ENCODE results near the gene GEMIN7.

GRCh38 chr19:45070861-45071544 lies 8.1 kb upstream of the GEMIN7 start:
- no peak for TF ChIP-seq CTCF (IDR thresholded peaks at IDR 0.05; ENCODE audit: insufficient read depth, low read length, poor library complexity, severe bottlenecking)
- TF ChIP-seq EZH2phosphoT487 (conservative IDR thresholded peaks at IDR 0.05; ENCODE audit: low read length): no peak

All from SU-DHL-6 (cell line).